ENCODE results near the gene AMFR.
"Not testable (repeated sequence)": the region's sequence is repeated elsewhere in the genome, so short reads cannot be mapped to it uniquely, and the experiment has no call there.

The AMFR gene

DNA sequence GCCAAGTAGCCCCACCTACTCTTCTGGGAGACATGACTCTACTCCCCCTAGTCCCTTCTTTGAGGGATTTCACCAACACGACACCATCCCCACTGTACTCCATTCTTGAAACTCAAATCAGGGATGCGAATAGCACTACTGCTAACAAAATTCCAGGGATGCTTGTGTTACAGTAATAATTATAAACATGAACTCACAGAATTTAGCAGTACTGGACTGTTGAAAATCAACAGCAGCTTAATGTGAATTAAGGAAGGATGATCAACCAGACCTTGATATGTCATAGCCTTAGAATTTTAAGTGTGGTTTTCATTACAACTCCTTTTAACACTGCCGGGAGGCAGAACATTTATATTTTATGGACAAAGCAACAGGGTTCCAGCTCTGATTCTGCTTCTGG is 37.9 kb downstream of the AMFR start:
- DNase-seq, result no peak

DNA sequence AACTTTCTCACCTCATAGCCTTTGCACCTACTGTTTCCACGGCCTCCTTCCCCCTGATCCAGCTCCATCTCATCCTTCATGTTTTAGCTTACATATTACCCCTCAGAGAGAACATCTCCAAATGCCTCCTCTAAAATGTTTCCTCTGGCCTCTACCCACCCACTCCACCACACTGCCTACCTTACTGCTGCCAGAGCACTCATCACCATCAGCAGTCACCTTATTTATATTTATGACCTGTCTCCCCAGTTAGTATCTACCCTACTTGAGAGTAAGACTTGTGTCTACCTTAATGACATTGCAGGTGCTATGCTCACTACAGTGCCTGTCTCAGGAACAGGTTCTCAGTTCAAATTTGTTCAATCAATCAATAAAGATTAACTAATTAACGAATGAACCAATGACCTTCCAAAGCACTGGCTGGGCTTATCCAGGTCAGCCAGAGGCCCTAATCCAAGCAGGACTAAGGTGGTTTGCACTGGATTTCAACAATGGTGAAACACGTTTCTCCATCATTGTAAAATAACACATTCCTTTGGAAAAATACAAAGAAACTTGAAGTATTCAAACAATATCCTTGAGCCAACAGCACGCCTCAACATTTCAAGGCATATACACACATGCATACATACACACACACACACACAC is 41.1 kb downstream of the AMFR start:
- no peak for DNase-seq

DNA sequence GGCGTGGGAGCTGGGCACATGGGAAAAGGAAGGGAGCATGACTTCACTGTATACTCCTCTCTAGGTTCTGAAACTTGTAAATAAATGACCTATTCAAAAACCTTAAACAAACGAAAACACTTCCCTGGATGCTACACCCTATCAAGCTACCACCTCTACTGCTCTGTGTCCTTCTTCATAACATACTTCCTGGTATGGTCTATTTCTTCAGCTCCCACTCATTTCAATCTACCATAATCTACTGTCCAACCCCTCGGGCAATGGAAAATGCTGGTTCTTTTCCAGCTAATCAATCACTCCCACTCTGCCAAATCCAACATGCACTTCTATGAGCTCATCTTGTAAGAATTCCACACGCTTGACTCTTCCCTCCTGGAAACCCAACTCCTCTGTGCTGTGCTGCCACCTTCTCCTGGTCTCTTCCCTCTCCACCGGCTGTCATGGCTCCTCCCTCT is 42.4 kb downstream of the AMFR start:
- DNase-seq, result no peak

DNA sequence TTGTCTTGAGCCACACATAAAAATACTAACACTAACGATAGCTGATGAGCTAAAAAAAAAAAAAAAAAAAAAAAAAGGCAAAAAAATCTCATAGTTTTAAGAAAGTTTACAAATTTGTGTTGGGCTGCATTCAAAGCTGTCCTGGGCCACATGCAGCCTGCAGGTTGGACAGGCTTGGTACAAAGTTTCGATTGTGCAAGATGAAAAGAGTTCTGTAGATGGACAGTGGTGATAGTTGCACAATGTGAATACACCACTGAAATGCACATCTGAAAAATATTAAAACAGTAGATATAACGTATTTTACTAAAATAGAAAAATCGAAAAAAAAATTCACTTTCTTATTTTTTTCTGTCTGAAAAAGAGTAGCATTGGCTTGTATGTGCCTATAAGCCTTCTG is 42.9 kb downstream of the AMFR start:
- no peak for DNase-seq

DNA sequence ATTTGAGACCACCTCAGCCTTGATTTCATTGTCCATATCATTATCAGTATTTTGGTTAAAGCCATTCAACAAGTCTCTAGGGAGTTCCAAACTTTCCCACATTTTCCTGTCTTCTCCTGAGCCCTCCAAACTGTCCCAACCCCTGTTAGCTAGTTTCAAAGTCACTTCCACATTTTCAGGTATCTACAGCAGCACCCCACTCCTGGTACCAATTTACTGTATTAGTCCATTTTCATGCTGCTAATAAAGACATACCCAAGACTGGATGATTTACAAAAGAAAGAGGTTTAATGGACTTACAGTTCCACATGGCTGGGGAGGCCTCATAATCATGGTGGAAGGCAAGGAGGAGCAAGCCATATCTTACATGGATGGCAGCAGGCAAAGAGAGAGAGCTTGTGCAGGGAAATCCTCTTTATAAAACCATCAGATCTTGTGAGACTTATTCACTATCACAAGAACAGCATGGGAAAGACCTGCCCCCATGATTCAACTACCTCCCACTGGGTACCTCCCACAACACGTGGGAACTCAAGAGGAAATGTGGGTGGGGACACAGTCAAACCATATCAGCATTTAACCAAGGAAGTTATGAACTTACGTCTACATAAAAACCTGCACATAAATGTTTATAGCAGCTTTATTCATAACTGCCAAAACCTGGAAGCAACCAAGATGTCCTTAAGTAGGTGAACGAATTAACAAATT is 44.4 kb downstream of the AMFR start:
- not testable (repeated sequence) for DNase-seq

DNA sequence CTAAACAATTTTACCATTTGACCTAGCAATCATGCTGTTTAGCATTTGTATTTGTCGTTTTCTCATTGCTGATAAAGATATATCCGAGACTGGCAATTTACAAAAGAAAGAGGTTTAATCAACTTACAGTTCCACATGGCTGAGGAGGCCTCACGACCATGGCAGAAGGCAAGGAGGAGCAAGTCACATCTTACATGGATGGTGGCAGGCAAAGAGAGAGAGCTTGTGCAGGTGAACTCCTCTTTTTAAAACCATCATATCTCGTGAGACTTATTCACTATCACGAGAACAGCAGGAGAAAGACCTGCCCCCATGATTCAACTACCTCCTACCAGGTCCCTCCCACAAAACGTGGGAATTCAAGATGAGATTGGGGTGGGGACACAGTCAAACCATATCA is 46.3 kb downstream of the AMFR start:
- DNase-seq, result not testable (repeated sequence)

DNA sequence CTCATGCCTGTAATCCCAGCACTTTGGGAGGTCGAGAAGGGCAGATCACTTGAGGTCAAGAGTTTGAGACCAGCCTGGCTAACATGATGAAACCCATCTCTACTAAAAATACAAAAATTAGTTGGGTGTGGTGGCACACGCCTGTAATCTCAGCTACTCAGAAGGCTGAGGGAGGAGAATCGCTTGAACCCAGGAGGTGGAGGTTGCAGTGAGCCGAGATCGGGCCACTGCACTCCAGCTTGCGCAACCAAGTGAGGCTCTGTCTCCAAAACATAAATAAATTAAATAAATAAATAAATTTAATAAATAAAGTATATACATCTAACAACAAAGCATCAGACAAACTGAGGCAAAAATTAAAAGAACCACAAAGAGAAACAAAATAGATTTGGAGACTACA is 49.6 kb downstream of the AMFR start:
- DNase-seq, result not testable (repeated sequence)

DNA sequence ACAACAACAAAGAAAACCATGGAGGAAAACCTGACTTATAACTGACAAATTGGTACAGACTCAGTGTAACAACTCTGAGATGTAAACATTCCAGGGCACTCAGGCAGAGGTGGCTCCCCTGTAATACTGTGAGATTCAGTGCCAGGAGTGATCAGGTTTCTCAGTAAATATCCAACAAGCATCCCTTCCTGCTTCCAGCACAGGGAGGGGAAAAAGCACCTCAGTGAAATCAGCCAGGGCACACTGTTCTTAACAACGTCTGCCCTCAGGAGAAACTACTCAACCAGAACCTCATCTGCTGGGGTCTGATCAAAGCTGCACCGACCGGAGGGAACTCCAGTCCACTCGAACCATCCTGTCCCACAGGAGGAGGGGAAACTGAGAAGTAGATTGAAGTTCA is 52.3 kb downstream of the AMFR start:
- DNase-seq, result no peak

DNA sequence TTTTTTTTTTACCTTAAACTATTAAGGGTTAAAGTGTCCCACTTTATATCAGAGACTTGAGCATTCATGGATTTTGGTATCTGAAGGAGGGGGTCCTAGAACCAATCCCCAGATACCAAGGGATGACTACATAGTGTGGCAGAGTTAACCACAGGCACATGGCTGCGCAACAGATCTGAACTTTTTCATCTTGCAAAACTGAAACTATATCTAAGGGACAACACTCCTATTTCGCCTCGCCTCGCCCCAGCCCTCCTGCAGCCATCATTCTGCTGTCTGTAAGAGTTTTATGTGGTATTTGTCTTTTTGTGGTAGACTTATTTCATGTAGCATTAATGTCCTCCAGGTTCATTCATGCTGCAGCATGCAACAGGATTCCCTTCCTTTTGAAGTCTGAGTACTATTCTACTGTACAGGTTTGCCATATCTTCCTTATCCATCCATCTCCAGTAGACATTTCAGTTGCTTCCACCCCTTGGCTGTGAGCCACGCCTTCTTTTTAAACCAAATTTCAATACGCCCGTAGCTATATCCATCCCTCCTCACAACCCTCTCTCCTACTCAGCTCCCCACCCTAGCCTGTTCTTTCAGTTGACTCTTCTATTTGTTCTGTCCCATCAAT is 53.2 kb downstream of the AMFR start:
- no peak for DNase-seq

DNA sequence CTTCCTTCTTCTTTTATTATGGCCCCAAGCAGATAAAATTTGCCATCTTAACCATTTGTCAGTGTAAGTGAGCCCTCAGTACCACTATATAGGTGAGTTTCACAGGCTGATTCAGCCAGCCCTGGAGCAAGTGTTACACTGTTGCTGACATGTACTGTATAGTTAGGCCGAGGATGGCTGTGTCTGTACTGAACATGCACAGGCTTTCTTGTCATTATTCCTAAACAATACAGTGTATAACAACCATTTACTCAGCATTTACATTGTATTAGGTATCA is 53.7 kb downstream of the AMFR start:
- no peak for DNase-seq

DNA sequence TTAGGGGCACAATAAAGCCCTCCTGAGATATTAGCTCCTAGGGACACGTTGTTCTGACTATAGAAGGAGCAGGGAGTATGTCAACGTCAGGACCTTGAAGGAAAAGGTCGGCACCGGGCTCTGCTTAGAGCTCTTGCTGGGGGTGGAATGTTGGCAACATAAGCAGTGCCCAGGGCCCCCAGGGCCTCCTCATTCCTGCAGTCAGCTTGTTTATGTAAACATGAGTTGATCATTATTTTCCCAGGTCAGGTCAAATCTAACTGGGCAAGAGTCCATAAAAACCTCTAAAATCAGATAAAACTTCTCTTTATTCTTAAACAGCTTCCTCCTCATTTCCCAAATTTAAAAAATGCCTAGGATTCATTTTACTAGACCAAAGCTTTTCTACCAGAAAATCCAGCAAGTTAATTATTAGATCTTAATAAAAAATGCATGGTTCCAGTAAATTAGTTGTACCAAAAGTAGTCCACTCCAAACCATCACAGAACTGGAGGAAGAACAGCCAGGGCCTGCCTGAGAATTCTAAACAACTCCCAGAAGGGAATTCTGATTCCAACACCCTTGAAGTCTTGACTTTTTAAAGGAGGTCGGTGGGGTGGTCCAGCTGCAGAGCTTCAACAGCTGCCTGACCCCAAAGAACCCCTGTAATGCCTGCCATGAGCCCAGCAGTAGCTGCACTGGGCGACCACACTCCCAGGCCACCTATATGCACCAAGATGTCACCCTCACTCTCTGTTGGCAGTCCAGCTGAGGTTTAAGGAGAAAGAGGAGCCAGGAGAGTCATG is 54.3 kb downstream of the AMFR start:
- no peak for DNase-seq

DNA sequence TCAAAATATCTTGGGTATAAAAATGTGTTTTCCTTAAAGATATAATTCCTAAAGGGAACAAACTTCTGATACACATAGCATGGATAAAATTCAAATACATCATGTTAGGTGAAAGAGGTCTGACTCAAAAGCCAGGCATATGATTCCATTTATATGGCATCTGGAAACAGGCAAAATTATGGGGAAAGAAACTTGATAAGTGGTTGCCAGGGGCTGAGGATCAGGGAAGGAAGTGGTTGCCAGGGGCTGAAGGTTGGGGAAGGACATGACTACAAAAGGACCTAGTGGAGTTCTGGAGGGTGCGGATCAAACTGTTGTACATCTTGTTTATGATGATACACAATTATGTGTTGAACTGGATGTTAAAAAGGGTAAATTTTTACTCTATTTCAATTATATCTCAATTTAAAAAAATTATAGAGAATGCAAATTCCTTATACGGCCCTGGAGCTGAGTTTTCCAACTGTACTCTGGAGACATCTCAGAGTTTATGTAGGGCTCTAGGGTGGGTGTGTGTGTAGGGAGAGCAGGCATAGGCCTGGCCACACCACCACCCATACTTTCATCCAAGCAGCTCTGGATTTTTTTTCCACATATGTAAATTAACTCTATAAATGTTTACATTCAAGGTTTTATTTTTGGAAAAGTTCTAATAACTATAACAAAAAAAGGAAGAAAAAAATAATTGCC is 55.0 kb downstream of the AMFR start:
- DNase-seq, result no peak

DNA sequence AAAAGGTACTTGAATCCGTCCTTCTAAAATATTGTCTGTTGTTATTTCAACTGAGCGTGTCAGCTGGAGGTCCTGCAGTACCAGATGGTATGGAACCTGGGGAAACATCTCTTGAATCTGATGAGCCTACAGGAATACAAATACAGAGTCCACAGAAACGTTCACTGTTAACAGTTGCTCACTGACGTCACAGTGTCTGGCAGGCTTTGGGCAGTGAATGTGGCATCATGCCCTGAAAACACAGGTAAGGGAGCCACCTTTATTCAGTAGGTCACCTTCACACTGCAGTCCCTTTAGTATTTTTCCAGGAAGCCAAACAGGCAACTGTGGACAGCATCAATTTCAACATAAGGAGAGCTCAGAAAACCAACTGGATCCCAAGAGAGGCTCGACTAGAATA is 56.1 kb downstream of the AMFR start:
- DNase-seq, result no peak

DNA sequence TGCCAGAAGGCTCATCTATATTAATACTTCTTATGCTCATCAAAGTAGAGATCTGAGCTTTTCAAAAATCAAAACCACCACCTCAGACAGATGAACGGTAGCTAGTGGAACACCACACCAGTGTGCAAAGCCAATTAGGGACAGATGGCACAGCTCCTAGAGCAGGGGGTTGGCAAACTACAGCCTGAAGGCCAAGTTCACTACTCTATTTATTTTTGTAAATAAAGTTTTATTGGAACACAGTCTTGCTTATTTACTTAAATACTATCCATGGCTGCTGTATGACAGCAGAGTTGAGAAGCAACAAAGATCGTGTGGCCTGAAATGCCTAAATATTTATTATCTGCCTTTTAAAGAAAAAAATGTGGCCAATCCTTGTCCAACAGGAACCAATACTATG is 56.8 kb downstream of the AMFR start:
- no peak for DNase-seq

DNA sequence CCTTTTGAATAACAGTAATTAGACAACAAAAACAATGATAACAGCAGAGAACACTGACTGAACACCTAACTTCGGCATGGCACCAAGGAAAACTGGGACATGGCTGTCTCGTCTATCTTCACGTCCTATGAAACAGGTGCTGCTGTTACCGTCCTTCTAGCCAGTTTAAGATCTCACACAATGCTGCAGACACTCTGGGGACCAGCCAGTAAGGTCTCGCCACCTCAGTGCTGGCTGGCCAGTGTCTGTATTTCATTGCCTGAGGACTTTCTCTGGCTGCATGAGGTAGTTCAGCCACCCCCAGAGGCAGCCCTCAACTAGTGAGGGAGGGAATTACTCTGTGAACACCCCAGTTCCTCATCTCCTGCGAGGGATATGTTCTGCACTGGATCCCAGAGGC is 57.6 kb downstream of the AMFR start:
- DNase-seq, result no peak

DNA sequence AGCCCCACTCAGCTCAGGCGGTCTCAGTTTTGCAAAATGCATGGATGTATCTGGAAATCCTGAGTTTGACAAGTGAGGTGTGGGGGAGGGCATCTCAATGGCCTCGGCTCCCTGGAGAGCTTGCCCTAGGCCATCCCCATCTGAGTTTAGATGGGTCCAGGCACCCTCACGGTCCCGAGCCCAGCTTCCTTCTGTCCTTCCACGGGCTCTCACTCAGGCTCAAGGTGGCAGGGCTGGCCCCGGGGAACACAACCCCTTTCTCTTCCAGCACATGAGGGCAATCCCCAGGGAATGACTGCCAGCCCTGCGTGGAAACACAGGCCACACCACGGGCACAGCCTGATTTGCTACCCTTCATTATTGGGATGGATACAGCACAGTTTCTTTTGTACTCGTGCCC is 58.4 kb downstream of the AMFR start:
- no peak for DNase-seq

DNA sequence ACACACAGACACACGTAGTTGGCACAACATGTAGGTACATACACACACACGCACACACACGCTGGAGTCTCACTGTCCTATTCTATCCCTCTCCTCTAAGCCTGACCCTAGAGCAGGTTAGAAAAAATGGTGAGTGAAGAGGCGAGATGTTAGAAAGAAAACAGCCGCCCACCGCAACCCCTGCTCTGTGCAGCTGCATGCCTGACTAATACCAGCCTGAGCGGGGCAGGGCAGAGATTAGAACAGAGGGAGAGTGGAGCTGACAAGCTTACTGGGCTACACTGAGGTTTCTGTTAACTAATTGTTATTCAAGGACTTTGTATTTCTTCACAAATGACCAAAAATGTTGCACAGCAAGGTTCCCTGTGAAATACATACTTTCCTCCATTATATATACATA is 59.8 kb downstream of the AMFR start:
- DNase-seq, result no peak

DNA sequence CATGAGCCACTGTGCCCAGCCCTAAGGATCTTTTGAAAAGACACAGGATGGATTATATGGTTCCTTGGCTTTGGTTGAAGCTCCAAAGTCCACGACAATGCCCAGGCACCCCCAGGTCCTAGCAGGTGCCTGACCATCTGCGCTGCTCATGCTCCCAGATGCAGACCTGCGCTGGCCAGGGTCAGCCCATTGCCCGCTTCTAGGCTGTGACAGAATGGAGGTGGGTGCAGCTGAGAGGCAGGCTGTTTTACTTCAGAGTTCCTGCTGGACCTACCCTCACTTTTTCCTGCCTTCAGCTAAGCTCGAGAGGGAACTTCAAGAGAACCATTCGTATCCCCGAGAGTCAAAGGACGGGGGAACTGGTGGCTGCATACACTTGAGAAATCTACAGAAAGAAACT is 60.5 kb downstream of the AMFR start:
- no peak for DNase-seq

DNA sequence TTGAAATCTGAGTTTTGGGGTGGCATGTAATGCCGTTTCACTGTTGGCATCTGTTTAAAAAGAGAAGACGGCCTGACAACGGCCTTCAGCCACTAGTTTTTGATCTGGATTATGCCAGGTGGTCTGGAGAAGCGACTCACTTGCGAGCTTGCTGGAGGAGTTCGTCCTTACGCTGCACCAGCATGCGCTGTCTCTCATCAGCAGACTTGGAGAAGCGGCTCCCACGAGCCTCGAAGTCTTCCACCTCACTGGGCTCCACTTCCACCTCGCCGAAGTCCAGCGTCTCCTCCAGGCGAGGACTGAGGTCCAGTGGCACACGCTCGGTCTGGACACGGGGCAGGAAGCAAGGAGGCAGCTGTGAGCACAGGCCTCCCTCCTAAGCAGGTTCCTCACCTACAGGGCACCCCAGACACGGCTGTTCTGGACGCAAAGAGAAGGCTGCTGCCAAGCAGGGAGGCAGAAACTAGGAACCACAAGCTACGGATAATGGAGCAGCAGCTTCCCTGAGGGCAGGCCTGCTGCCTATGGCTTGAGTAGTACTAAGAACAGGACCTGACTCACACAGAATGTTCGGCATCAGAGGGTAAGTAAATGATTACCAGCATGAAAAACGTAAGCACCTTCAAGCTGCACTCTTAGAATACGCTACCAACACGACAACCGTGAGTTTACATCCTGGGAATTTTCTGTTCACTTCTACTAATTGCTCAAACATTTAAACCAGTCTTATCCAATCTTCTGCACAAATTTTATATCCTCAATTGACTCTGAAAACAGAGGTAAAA is 61.4 kb downstream of the AMFR start:
- no peak for DNase-seq

DNA sequence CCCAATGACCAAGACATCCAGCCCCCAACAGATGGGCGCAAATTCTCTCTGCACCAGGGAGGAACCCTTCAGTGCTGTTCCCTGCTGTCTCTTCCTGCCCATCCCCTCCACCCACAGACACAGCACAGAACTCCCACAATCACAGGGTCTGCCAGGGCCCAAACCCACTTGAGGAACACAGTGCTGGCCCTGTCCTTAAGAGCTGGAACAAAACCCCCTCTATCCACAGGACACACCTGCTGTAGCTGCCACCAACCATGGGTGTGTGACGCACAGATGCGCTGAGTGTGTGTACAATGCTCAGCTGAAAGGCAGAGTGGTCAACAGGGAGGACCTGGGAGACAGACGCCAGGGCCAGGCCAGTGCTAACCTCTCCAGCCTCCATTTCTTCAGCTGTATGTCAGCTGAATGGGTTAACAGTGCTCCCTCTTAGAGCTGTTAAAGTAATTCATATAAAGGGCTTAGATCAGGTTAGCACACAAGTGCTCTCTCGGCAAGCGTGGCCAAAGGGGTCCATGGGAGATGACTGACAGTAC is 62.1 kb downstream of the AMFR start:
- no peak for DNase-seq

DNA sequence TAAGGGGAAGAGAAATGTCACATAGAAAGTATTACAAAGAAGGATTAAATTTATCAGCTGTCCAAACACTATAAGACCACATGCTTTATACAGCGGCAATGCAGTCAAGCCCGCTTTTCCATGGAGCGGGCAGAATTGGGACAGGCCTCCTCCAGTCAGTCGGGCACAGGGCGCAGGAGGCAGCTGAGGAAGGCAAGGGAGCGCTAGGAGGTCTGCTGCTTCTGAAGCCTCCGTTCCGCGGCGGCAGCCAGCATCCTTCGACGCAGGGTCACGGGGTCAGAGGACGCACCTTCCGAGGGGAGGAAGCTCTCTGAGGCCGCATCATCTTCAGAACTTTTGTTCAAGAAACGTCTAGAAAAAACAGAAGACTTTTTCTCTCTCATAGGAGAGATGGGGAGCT is 62.6 kb downstream of the AMFR start:
- DNase-seq, result no peak

DNA sequence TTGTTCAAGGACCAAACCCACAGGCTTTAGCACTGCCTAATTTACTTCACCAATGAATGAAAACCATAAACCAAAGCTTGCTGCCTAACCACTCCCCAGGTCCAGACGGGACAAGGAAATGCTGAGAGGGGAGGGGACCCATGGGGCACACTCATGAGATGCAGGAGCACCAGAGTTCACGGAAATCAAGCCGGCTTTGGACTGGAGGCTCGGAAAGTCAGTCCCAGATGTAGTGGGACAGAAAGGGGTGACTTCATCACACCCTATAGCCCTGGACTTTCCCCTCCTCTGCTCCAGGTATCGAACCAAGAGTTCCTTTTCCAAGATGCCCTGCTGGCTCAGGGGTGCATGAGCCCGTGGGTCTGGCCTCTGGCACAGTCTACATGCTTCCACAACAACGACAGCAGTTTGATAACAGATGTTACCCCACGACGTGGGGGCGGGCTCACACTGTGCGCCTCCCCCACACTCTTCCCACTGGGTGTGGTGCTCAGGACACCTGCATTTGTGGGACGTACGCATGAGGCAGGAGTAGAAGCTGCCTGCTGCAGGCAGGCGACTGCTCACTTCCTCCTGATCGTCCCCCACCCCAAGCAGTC is 63.2 kb downstream of the AMFR start:
- DNase-seq, result no peak
